GM12892 (cell line): ENCODE results near the gene LOX.

ENCODE experiments used
- POLR2A ChIP-seq: IDR thresholded peaks from 2 replicates; pipeline ENCODE4 v1.6.1; 2011; ENCODE audit warnings: low read depth, low read length, control low read depth
- TAF1 ChIP-seq: IDR thresholded peaks from 2 replicates; pipeline ENCODE4 v1.6.1; 2011; ENCODE audit warnings: low read depth, mild to moderate bottlenecking, control low read depth, low read length, borderline replicate concordance

DNA sequence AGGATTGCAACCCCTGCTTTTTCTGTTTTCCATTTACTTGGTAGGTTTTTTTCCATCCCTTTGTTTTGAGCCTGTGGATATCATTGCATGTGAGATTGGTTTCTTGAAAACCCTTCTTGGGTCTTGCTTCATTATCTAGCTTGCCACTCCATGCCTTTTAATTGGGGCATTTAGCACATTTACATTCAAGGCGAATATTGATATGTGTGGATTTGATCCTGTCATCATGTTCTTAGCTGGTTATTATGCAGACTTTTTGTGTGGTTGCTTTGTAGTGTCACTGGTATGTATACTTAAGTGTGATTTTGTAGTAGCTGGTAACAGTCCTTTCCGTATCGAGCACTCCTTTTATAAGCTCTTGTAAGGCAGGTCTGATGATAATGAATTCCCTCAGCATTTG, 26.5 kb downstream of the LOX start:
- TF ChIP-seq POLR2A (no peak), TAF1 (no peak)
